Liver (tissue), 9 donors: Measurements from ENCODE around the gene TNS1. TPM values are rescaled to one million over a fixed set of nuclear protein-coding genes. Genes with fewer than 3 reads are reported as not detected.

Experiments used
- DNase-seq: peaks from one replicate; pipeline ENCODE4 v3.0.0-alpha.2; 2017; ENCODE audit warnings: low spot score
- H3K27ac ChIP-seq, 2 donors: one replicate each; pipeline ENCODE4 v1.7.0; 2013; ENCODE audit warnings: inconsistent platforms in 2 of 2, low read length in 2 of 2, control low read depth in 1 of 2, low read depth in 1 of 2, mild to moderate bottlenecking in 1 of 2
- H3K27me3 ChIP-seq, 4 donors: one replicate each; pipeline versions ENCODE4 v1.6.1 to v1.7.0; 2013; ENCODE audit warnings: low read length in 3 of 4, inconsistent platforms in 1 of 4, mild to moderate bottlenecking in 1 of 4, moderate library complexity in 1 of 4; ENCODE audit not compliant: control insufficient read depth in 4 of 4, insufficient read depth in 4 of 4
- H3K36me3 ChIP-seq, 4 donors: one replicate each; pipeline versions ENCODE4 v1.6.1 to v1.7.0; 2013; ENCODE audit warnings: low read length in 3 of 4, mild to moderate bottlenecking in 3 of 4, low read depth in 1 of 4, moderate library complexity in 1 of 4; ENCODE audit not compliant: control insufficient read depth in 4 of 4, insufficient read depth in 3 of 4
- H3K4me1 ChIP-seq, 4 donors: one replicate each; pipeline versions ENCODE4 v1.6.1 to v1.7.0; 2013; ENCODE audit warnings: low read length in 3 of 4, mild to moderate bottlenecking in 3 of 4, moderate library complexity in 1 of 4; ENCODE audit not compliant: control insufficient read depth in 4 of 4, insufficient read depth in 4 of 4
- H3K4me3 ChIP-seq, 3 donors: one replicate each; pipeline versions ENCODE4 v1.6.1 to v1.7.0; 2013; ENCODE audit warnings: low read length in 3 of 3, control low read depth in 1 of 3, low read depth in 1 of 3, mild to moderate bottlenecking in 1 of 3
- H3K9ac ChIP-seq, 2 donors: one replicate each; pipeline ENCODE4 v1.7.0; 2013; ENCODE audit warnings: low read length in 2 of 2, mild to moderate bottlenecking in 2 of 2, moderate library complexity in 2 of 2, control low read depth in 1 of 2, low read depth in 1 of 2
- H3K9me3 ChIP-seq, 4 donors: one replicate each; pipeline versions ENCODE4 v1.6.1 to v1.7.0; 2013; ENCODE audit warnings: low read length in 3 of 4; ENCODE audit not compliant: control insufficient read depth in 4 of 4
- ATF3 ChIP-seq: IDR thresholded peaks from 2 replicates; pipeline ENCODE4 v1.6.1; 2016; ENCODE audit warnings: antibody characterized with exemption
- CTCF ChIP-seq: fragments of 150-350 bp; IDR thresholded peaks from 2 replicates; pipeline ENCODE4 v1.5.1; 2017; ENCODE audit warnings: improper control_type of control experiment, low read depth, low read length; ENCODE audit not compliant: missing input control
- EGR1 ChIP-seq, 2 donors: IDR thresholded peaks; 2 replicates each; pipeline ENCODE4 v1.6.1; 2016 to 2018; ENCODE audit warnings: antibody characterized with exemption in 2 of 2, low read depth in 2 of 2
- FOXA1 ChIP-seq: IDR thresholded peaks from 2 replicates; pipeline ENCODE4 v1.6.1; 2016; ENCODE audit warnings: antibody characterized with exemption
- FOXA2 ChIP-seq: IDR thresholded peaks from 2 replicates; pipeline ENCODE4 v1.6.1; 2016; ENCODE audit warnings: antibody characterized with exemption
- GABPA ChIP-seq, 2 donors: IDR thresholded peaks in 1 of 2; conservative IDR thresholded peaks in 1 of 2; 2 replicates each; pipeline ENCODE4 v1.6.1; 2016; ENCODE audit warnings: antibody characterized with exemption in 2 of 2, mild to moderate bottlenecking in 1 of 2, moderate library complexity in 1 of 2
- HNF4A ChIP-seq, 2 donors: conservative IDR thresholded peaks; 2 replicates each; pipeline ENCODE4 v1.6.1; 2016; ENCODE audit warnings: antibody characterized with exemption in 2 of 2, mild to moderate bottlenecking in 2 of 2
- HNF4G ChIP-seq: IDR thresholded peaks from 2 replicates; pipeline ENCODE4 v1.6.1; 2016; ENCODE audit warnings: antibody characterized with exemption
- JUND ChIP-seq, 2 donors: IDR thresholded peaks; 2 replicates each; pipeline ENCODE4 v1.6.1; 2016; ENCODE audit warnings: antibody characterized with exemption in 2 of 2
- MAX ChIP-seq: IDR thresholded peaks from 2 replicates; pipeline ENCODE4 v1.6.1; 2016; ENCODE audit warnings: antibody characterized with exemption
- NR2F2 ChIP-seq: IDR thresholded peaks from 2 replicates; pipeline ENCODE4 v1.6.1; 2016; ENCODE audit warnings: antibody characterized with exemption
- RAD21 ChIP-seq, 2 donors: IDR thresholded peaks; 2 replicates each; pipeline ENCODE4 v1.6.1; 2016; ENCODE audit warnings: antibody characterized with exemption in 2 of 2, mild to moderate bottlenecking in 2 of 2
- REST ChIP-seq: IDR thresholded peaks from 2 replicates; pipeline ENCODE4 v1.6.1; 2016; ENCODE audit warnings: antibody characterized with exemption, mild to moderate bottlenecking
- RXRA ChIP-seq, 2 donors: IDR thresholded peaks; 2 replicates each; pipeline ENCODE4 v1.6.1; 2017 to 2018; ENCODE audit warnings: antibody characterized with exemption in 2 of 2, mild to moderate bottlenecking in 1 of 2
- SP1 ChIP-seq: IDR thresholded peaks from 2 replicates; pipeline ENCODE4 v1.6.1; 2018; ENCODE audit warnings: antibody characterized with exemption, mild to moderate bottlenecking
- TAF1 ChIP-seq: conservative IDR thresholded peaks from 2 replicates; pipeline ENCODE4 v1.6.1; 2016; ENCODE audit warnings: antibody characterized with exemption, mild to moderate bottlenecking
- YY1 ChIP-seq: IDR thresholded peaks from 2 replicates; pipeline ENCODE4 v1.6.1; 2016; ENCODE audit warnings: antibody characterized with exemption, mild to moderate bottlenecking
- ZBTB33 ChIP-seq: IDR thresholded peaks from 2 replicates; pipeline ENCODE4 v1.6.1; 2016; ENCODE audit warnings: antibody characterized with exemption
- WGBS: extraction: QIAGEN DNeasy Blood & Tissue Kit; methylation state at CpG from one replicate; pipeline ENCODE4 v1.1.7; 2013; 5-methylcytosine and 5-hydroxymethylcytosine counted together
- polyA plus RNA-seq, 2 donors: library from polyadenylated mRNA; stranded (reverse) in 1 of 2; unstranded in 1 of 2; fragments of 200-250 nt in 1 of 2; fragments of >200 nt in 1 of 2; fragmentation: Nextera tagmentation in 1 of 2; extraction: Ambion mirVana in 1 of 2; gene quantifications; one replicate each; pipeline versions ENCODE4 v1.2.1 to v1.2.3, GENCODE V29; 2013 to 2015
- total RNA-seq, 2 donors: library from RNA; depleted of rRNA; stranded (reverse); fragments of >200 nt; gene quantifications; one replicate each; pipeline ENCODE4 v1.2.3, GENCODE V29; 2014
- donor health status: healthy.
- donor health status: healthy.
- donor health status: healthy.
- donor health status: healthy.
- donor health status: healthy.

TNS1 gene
- total and polyA plus RNA-seq, 4 donors, result 16.3 to 128 (median 57.3) TPM

- Histone ChIP-seq H3K27me3 (no peaks in the 10 kb centered on the region), H3K4me3 (no peak overlapping the region), H3K4me1 (peaks cover 0 to 14% (median 14%) of the 10 kb centered on the region in 4 donors), H3K36me3 (peaks cover 12 to 71% (median 38%) of the 10 kb centered on the region in 4 donors), H3K27ac (no peak overlapping the region), H3K9ac (no peak overlapping the region), H3K9me3 (no peaks in the 10 kb centered on the region)
- no peak for DNase-seq
- 93% methylated on average over 12 of the region's 12 CpGs for WGBS
- no peak for TF ChIP-seq NR2F2
- no peak for TF ChIP-seq RAD21 (IDR thresholded peaks at IDR 0.05)
- no peak for TF ChIP-seq TAF1
- TF ChIP-seq REST, result no peak
- no peak for TF ChIP-seq MAX
- no peak for TF ChIP-seq EGR1 (IDR thresholded peaks at IDR 0.05; ENCODE audit: low read depth in 2 of 2)
- no peak for TF ChIP-seq FOXA2
- no peak for TF ChIP-seq JUND (IDR thresholded peaks at IDR 0.05)
- TF ChIP-seq SP1, result no peak
- no peak for TF ChIP-seq YY1
- TF ChIP-seq ZBTB33, result no peak
- TF ChIP-seq RXRA (IDR thresholded peaks at IDR 0.05), result no peak
- TF ChIP-seq HNF4G, result no peak
- TF ChIP-seq GABPA (IDR thresholded peaks at IDR 0.05 in 1 of 2, conservative IDR thresholded peaks at IDR 0.05 in 1 of 2), result no peak
- TF ChIP-seq HNF4A (conservative IDR thresholded peaks at IDR 0.05), result no peak
- TF ChIP-seq FOXA1, result no peak
- TF ChIP-seq CTCF, result no peak
- TF ChIP-seq ATF3, result no peak
These were observed 181.2 kb downstream of the TNS1 start for GRCh38 chr2:217821536-217822147.
